Fibroblast of skin of right quadriceps (primary cell): ENCODE data around the gene LHX4.
A peak's percentile ranks its signal among the peaks of the same experiment; 100 is the strongest.

ENCODE experiments used
- DNase-seq: peaks from one replicate; pipeline ENCODE4 v3.0.0-alpha.2; 2013

Gene LHX4

GRCh38 chr1:180229483-180230415 is at the start of gene LHX4:
LHX4 (plus strand) TSS chr1:180230264; CDS start chr1:180230530, 266 bp downstream.
- peak; percentile 20 for DNase-seq

GRCh38 chr1:180181048-180181447 is 49.0 kb upstream of the LHX4 start:
- DNase-seq, result no peak

- DNase-seq, result no peak
Observed at GRCh38 chr1:180181996-180182642, 47.9 kb upstream of the LHX4 start.

DNA sequence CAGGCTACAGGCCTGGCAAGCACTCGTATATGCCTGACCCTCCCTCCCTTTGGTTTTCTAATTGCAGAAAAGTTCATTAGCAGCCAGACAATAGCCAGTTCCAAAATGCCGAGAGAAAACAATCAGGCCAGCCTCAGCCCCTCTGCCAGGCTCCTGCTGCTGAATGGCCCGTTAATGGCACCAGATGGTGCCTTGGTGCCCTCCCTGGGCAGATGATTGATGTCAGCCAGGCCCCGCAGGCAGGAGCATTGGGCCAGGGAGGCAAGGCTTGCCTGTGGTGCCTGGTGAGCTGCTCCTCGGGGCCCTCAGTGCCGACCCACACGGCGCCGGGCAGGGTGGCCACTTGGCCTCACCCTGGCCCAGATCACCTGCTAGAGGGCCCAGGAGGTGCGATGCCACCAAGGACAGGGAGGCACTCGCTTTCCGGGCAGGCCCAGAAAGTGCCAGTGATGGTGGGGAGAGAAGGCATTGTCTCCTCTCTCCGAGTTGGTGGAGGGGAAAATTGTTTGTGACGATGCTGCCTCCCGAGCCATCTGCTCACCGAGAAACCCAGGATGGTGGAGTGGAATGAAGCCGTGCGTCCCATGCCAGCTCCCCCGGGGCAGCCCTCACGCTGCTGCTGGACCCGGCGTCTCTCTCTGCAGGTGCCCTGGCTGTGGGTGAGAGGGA is 47.3 kb upstream of the LHX4 start:
- no peak for DNase-seq

- no peak for DNase-seq
Observed at GRCh38 chr1:180183426-180183825, 46.6 kb upstream of the LHX4 start.

DNA sequence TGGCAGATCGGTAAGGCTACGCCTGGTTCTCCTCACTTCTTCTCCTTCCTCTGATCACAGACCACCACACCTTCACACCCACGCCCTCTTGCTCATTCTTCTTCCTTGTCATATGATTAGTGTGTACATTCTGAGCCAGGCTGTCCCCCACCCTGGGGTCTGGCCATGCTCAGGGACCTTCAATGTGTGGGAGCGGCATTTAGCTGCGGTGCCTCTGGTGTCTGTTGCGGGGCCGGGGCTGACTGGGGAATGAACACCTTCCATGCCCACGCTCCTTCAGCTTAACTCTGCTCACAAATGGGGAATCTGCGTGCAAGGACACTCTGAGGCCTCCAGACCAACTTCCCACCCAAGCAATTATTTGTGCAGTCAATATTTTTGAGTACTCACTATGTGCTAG is 46.0 kb upstream of the LHX4 start:
- DNase-seq, result no peak

- DNase-seq, result no peak
Observed at GRCh38 chr1:180185281-180185680, 44.8 kb upstream of the LHX4 start.

DNA sequence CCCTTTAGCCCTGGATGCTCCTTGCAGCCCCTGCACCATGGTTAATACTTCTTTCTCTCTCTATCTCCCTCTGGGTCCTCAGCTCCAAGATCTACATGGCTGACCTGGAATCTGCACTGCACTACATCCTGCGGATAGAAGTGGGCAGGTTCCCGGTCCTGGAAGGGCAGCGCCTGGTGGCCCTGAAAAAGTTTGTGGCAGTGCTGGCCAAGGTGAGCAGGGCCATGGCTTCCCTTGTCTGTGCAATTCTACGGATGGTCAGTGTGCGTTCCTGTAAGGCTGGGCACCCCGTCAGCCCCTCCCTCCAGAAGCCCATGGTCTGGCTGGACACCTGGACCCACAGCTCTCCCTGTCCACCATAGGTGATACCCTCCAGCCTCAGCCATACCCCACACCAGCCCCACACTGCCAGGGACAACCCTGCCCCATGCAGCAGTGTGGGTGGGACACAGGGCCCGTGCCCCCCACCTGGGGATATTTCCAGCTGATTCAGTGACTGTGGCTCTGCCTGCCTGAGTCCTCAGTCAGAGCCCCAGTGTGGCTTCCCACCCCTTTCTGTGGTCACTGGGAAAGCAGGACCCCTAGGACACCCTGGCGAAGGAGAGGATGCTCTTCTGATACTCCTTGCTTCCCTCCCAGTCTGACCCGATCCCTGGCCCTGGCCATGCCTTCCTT is 44.0 kb upstream of the LHX4 start:
- no peak for DNase-seq

DNA sequence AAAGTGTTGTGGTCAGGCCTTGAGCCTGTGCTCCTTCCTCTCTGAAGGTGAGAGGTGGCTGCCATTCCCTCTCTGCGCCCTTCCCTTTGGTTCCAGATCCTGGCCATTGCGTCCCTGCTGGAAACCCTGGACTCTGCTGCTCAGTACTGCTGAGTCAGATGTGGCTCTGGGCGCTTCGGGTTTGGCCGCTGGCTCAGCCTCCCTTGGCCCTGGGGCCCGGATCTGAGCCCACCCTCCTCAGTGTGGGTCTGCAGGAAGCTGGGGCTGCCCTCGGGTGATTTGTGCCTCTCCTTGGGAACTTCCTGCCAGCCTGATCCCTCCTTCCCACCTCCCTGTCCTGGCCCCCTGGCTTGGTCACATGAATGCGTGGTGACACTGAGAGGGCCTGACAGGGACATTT is 43.2 kb upstream of the LHX4 start:
- DNase-seq, result no peak

GRCh38 chr1:180187626-180188025 is 42.4 kb upstream of the LHX4 start:
- no peak for DNase-seq

DNA sequence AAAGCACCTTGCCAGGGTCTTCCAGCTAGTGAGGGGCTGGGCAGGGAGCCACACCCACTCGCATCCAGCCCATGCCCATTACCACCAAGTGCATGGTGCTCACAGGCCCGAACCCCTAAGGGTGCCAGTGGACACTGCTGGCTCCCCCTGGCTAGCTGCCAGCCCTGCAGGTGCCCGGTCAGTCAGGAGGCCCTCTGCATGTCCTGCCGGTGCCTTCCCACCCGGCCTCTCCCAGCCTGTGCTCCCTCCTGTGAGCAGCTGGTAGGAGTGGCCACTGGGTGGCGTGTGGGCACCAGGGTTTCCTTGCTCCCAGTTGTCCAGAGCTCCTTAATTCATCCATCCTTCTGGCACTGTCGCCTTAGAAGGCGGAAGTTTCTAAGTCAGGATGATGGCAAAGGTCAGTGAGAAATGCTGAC is 42.0 kb upstream of the LHX4 start:
- peak; percentile 47 for DNase-seq

GRCh38 chr1:180188684-180189175 is 41.3 kb upstream of the LHX4 start:
- no peak for DNase-seq

DNA sequence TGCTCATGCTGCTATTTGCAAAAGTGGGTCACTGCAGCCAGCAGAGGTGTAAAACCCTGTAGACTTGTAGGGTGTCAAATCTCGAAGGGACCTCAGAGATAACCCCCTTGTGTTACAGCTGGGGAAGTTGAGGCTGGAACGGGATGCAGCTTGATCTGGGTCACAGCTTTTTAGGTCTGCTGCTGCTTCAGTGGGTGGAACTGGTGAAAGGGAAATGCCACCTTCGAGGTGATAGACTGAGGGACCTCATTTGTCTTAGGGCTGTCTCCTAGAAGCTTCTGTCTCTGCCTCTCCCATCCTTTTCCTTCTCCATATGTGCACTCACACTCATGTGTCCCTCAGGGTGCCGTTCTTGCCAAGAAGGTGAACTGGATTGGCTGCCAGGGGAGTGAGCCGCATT is 40.0 kb upstream of the LHX4 start:
- no peak for DNase-seq

- no peak for DNase-seq
Observed at GRCh38 chr1:180192172-180192571, 37.9 kb upstream of the LHX4 start.

- DNase-seq, result no peak
Observed at GRCh38 chr1:180193141-180194047, 36.7 kb upstream of the LHX4 start.

GRCh38 chr1:180194048-180194425 is 36.0 kb upstream of the LHX4 start:
- DNase-seq, result no peak

DNA sequence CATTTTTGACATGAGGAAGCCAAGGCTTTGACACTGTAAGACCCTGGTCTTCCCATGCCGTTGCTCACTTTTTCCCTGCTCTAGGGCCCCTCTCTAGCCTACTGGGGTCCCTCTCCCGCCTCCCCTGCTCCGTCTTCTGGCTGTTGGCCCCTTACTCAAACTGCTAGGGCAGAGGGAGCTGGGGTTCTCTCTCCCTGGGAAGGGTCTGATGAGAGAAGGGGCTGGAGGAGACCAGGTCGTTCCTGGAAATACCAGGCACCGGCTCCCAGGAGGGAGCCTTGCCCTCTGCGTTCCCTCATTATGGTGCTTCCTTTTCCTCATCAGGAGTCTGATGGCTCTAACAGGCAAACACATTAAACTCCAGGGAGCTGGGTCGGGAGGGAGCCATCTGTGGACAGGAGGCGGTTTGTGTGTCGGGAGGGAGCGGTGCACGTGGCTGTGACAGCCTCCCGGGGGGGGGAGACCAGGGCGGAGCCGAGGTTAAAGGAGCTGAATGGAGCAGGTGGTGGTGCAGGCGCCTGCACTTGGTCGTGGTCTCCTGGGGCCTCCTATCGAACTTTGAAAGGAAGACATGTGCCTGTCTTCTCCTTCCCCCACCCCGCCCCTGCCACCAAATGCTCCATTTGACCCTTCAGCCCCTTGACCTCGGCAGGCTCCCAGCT is 35.4 kb upstream of the LHX4 start:
- no peak for DNase-seq

- no peak for DNase-seq
Observed at GRCh38 chr1:180195401-180195800, 34.7 kb upstream of the LHX4 start.

- no peak for DNase-seq
Observed at GRCh38 chr1:180195916-180196315, 34.1 kb upstream of the LHX4 start.

GRCh38 chr1:180196436-180197003 is 33.5 kb upstream of the LHX4 start:
- no peak for DNase-seq

DNA sequence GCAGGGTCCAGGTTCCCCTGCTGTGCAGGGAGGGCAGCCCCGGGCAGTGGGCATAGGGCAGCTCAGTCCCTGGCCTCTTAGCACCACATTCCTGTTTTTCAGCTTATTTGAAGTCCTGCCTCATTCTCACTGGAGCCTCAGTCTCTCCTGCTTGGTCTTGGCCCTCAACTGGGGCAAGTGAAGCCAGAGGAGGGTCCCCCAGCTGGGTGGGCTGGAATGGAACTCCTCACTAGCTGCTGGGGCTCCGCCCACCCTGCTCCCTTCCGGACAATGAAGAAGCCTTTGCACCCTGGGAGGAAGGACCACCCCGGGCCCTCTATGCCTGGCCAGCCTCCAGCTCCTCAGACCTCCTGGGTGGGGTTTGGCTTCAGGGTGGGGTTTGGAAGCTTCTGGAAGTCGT is 32.8 kb upstream of the LHX4 start:
- no peak for DNase-seq
